ENCODE results near the gene ALDH3A2.
"Not testable (repeated sequence)": the region's sequence is repeated elsewhere in the genome, so short reads cannot be mapped to it uniquely, and the experiment has no call there.

The ALDH3A2 gene

GRCh38 chr17:19659366-19660177 lies 11.0 kb downstream of the ALDH3A2 start:
- Histone ChIP-seq H3K4me3 (ENCODE audit: insufficient read length, low read depth) (no peak overlapping the region), H3K9me3 (ENCODE audit: insufficient read depth, low read length) (peaks cover 19% of the 10 kb centered on the region), H3K27me3 (ENCODE audit: insufficient read depth, insufficient read length) (no peaks in the 10 kb centered on the region), H3K4me1 (ENCODE audit: insufficient read depth, insufficient read length) (no peaks in the 10 kb centered on the region), H3K9ac (ENCODE audit: insufficient read length, low read depth) (no peak overlapping the region), H3K36me3 (ENCODE audit: insufficient read depth, insufficient read length, low read length) (peaks cover 63% of the 10 kb centered on the region)
- no peak for DNase-seq (ENCODE audit: low read depth, low spot score)
- TF ChIP-seq ZNF274 (IDR thresholded peaks at IDR 0.05; ENCODE audit: low read depth, low read length) (no peak), YY1 (IDR thresholded peaks at IDR 0.05; ENCODE audit: insufficient read depth, insufficient read length) (no peak), SUZ12 (IDR thresholded peaks at IDR 0.05; ENCODE audit: extremely low read depth, insufficient read depth, insufficient read length) (no peak)

GRCh38 chr17:19660219-19660870 lies 11.8 kb downstream of the ALDH3A2 start:
- H3K4me1 ChIP-seq (ENCODE audit: insufficient read depth, insufficient read length), result no peaks in the 10 kb centered on the region
- no peak overlapping the region for H3K9ac ChIP-seq (ENCODE audit: insufficient read length, low read depth)
- peaks cover 61% of the 10 kb centered on the region for H3K36me3 ChIP-seq (ENCODE audit: insufficient read depth, insufficient read length, low read length)
- H3K4me3 ChIP-seq (ENCODE audit: insufficient read length, low read depth), result no peak overlapping the region
- TF ChIP-seq YY1 (IDR thresholded peaks at IDR 0.05; ENCODE audit: insufficient read depth, insufficient read length), result no peak
- TF ChIP-seq ZNF274 (IDR thresholded peaks at IDR 0.05; ENCODE audit: low read depth, low read length), result no peak
- no peak for TF ChIP-seq SUZ12 (IDR thresholded peaks at IDR 0.05; ENCODE audit: extremely low read depth, insufficient read depth, insufficient read length)
- peaks cover 11% of the 10 kb centered on the region for H3K9me3 ChIP-seq (ENCODE audit: insufficient read depth, low read length)
- no peak for DNase-seq (ENCODE audit: low read depth, low spot score)
- no peaks in the 10 kb centered on the region for H3K27me3 ChIP-seq (ENCODE audit: insufficient read depth, insufficient read length)

- peaks cover 60% of the 10 kb centered on the region for H3K36me3 ChIP-seq (ENCODE audit: insufficient read depth, insufficient read length, low read length)
Observed at GRCh38 chr17:19661121-19661520, 12.6 kb downstream of the ALDH3A2 start.

GRCh38 chr17:19663097-19663496 lies 14.5 kb downstream of the ALDH3A2 start:
- peaks cover 47% of the 10 kb centered on the region for H3K36me3 ChIP-seq (ENCODE audit: insufficient read depth, insufficient read length, low read length)
- H3K4me1 ChIP-seq (ENCODE audit: insufficient read depth, insufficient read length), result no peaks in the 10 kb centered on the region

More at GRCh38 chr17:19661121-19661520, 12.6 kb downstream of the ALDH3A2 start:
- TF ChIP-seq ZNF274 (IDR thresholded peaks at IDR 0.05; ENCODE audit: low read depth, low read length) (no peak), YY1 (IDR thresholded peaks at IDR 0.05; ENCODE audit: insufficient read depth, insufficient read length) (no peak)
- DNase-seq (ENCODE audit: low read depth, low spot score), result no peak
- H3K4me3 ChIP-seq (ENCODE audit: insufficient read length, low read depth), result no peak overlapping the region
- H3K9me3 ChIP-seq (ENCODE audit: insufficient read depth, low read length), result peaks cover 4% of the 10 kb centered on the region; the same call in 1 of the 2 replicates
- H3K9ac ChIP-seq (ENCODE audit: insufficient read length, low read depth), result no peak overlapping the region
- H3K27me3 ChIP-seq (ENCODE audit: insufficient read depth, insufficient read length), result no peaks in the 10 kb centered on the region
- no peaks in the 10 kb centered on the region for H3K4me1 ChIP-seq (ENCODE audit: insufficient read depth, insufficient read length)

GRCh38 chr17:19664136-19664820 lies 15.7 kb downstream of the ALDH3A2 start:
- H3K4me3 ChIP-seq (ENCODE audit: insufficient read length, low read depth), result no peak overlapping the region
- H3K9ac ChIP-seq (ENCODE audit: insufficient read length, low read depth), result no peak overlapping the region
- H3K4me1 ChIP-seq (ENCODE audit: insufficient read depth, insufficient read length), result no peaks in the 10 kb centered on the region
- no peak for DNase-seq (ENCODE audit: low read depth, low spot score)
- H3K36me3 ChIP-seq (ENCODE audit: insufficient read depth, insufficient read length, low read length), result peaks cover 47% of the 10 kb centered on the region
- TF ChIP-seq SUZ12 (IDR thresholded peaks at IDR 0.05; ENCODE audit: extremely low read depth, insufficient read depth, insufficient read length), result no peak
- no peaks in the 10 kb centered on the region for H3K27me3 ChIP-seq (ENCODE audit: insufficient read depth, insufficient read length)
- H3K9me3 ChIP-seq (ENCODE audit: insufficient read depth, low read length), result no peaks in the 10 kb centered on the region

More at GRCh38 chr17:19663097-19663496, 14.5 kb downstream of the ALDH3A2 start:
- Histone ChIP-seq H3K9ac (ENCODE audit: insufficient read length, low read depth) (no peak overlapping the region), H3K9me3 (ENCODE audit: insufficient read depth, low read length) (no peaks in the 10 kb centered on the region), H3K27me3 (ENCODE audit: insufficient read depth, insufficient read length) (no peaks in the 10 kb centered on the region), H3K4me3 (ENCODE audit: insufficient read length, low read depth) (no peak overlapping the region)
- TF ChIP-seq SUZ12 (IDR thresholded peaks at IDR 0.05; ENCODE audit: extremely low read depth, insufficient read depth, insufficient read length) (no peak), YY1 (IDR thresholded peaks at IDR 0.05; ENCODE audit: insufficient read depth, insufficient read length) (no peak), ZNF274 (IDR thresholded peaks at IDR 0.05; ENCODE audit: low read depth, low read length) (no peak)
- DNase-seq (ENCODE audit: low read depth, low spot score), result no peak

- no peak for DNase-seq (ENCODE audit: low read depth, low spot score)
- H3K4me1 ChIP-seq (ENCODE audit: insufficient read depth, insufficient read length), result no peaks in the 10 kb centered on the region
- TF ChIP-seq ZNF274 (IDR thresholded peaks at IDR 0.05; ENCODE audit: low read depth, low read length), result no peak
- TF ChIP-seq SUZ12 (IDR thresholded peaks at IDR 0.05; ENCODE audit: extremely low read depth, insufficient read depth, insufficient read length), result no peak
- TF ChIP-seq YY1 (IDR thresholded peaks at IDR 0.05; ENCODE audit: insufficient read depth, insufficient read length), result no peak
- H3K36me3 ChIP-seq (ENCODE audit: insufficient read depth, insufficient read length, low read length), result peaks cover 47% of the 10 kb centered on the region
- no peaks in the 10 kb centered on the region for H3K9me3 ChIP-seq (ENCODE audit: insufficient read depth, low read length)
- H3K27me3 ChIP-seq (ENCODE audit: insufficient read depth, insufficient read length), result no peaks in the 10 kb centered on the region
- H3K4me3 ChIP-seq (ENCODE audit: insufficient read length, low read depth), result no peak overlapping the region
- H3K9ac ChIP-seq (ENCODE audit: insufficient read length, low read depth), result no peak overlapping the region
Observed at GRCh38 chr17:19664821-19665181, 16.2 kb downstream of the ALDH3A2 start.

- Histone ChIP-seq H3K36me3 (ENCODE audit: insufficient read depth, insufficient read length, low read length) (peaks cover 32% of the 10 kb centered on the region), H3K9me3 (ENCODE audit: insufficient read depth, low read length) (peaks cover 13% of the 10 kb centered on the region)
- H3K4me3 ChIP-seq (ENCODE audit: insufficient read length, low read depth); DNase-seq (ENCODE audit: low read depth, low spot score); H3K27me3 ChIP-seq (ENCODE audit: insufficient read depth, insufficient read length); H3K9ac ChIP-seq (ENCODE audit: insufficient read length, low read depth); H3K4me1 ChIP-seq (ENCODE audit: insufficient read depth, insufficient read length): not testable (repeated sequence)
Observed at GRCh38 chr17:19669680-19670079, 21.1 kb downstream of the ALDH3A2 start.
